Neural cell (in vitro differentiated cells): ENCODE measurements around the gene ZFP64. TPM values are rescaled to one million over a fixed set of nuclear protein-coding genes. Genes with fewer than 3 reads are reported as not detected.
A peak's percentile ranks its signal among the peaks of the same experiment; 100 is the strongest.

Experiments used
- H2AFZ ChIP-seq: fragments of 200-600, 300-800 bp; sonication (generic), shearing (Covaris generic); 2 replicates; pipeline ENCODE4 v1.6.0; 2014; ENCODE audit warnings: low read depth, mild to moderate bottlenecking, antibody characterized with exemption, low read length, moderate library complexity
- H3F3A ChIP-seq: fragments of 200-600 bp; shearing (Covaris generic); 2 replicates; pipeline ENCODE4 v1.6.1; 2016; ENCODE audit warnings: mild to moderate bottlenecking, moderate library complexity, mixed read lengths, antibody characterized with exemption, low read length; ENCODE audit not compliant: insufficient read depth, poor library complexity, severe bottlenecking
- H3K27ac ChIP-seq: fragments of 200-600, 300-800 bp; sonication (generic), shearing (Covaris generic); 2 replicates; pipeline ENCODE4 v1.5.1; 2014; ENCODE audit warnings: mild to moderate bottlenecking, low read length, moderate library complexity
- H3K27me3 ChIP-seq: fragments of 300-800, 200-600 bp; sonication (generic), shearing (Covaris generic); 2 replicates; pipeline ENCODE4 v1.6.0; 2014; ENCODE audit warnings: mild to moderate bottlenecking, low read depth, low read length, moderate library complexity; ENCODE audit not compliant: insufficient read depth
- H3K36me3 ChIP-seq: fragments of 300-800, 200-600 bp; sonication (generic), shearing (Covaris generic); 2 replicates; pipeline ENCODE4 v1.5.1; 2014; ENCODE audit warnings: mild to moderate bottlenecking, antibody characterized with exemption, low read length, moderate library complexity; ENCODE audit not compliant: insufficient read depth
- H3K4me2 ChIP-seq: fragments of 300-800, 200-600 bp; sonication (generic), shearing (Covaris generic); 2 replicates; pipeline ENCODE4 v1.6.0; 2014; ENCODE audit warnings: mild to moderate bottlenecking, low read length
- H3K4me3 ChIP-seq: fragments of 300-800, 200-600 bp; sonication (generic), shearing (Covaris generic); 2 replicates; pipeline ENCODE4 v1.5.1; 2014; ENCODE audit warnings: mild to moderate bottlenecking, low read length, moderate library complexity
- H3K79me2 ChIP-seq: fragments of 200-600 bp; shearing (Covaris generic); replicated peaks from 2 replicates; pipeline ENCODE4 v1.6.0; 2014; ENCODE audit warnings: mild to moderate bottlenecking, low read length, moderate library complexity; ENCODE audit not compliant: insufficient read depth
- H3K9ac ChIP-seq: fragments of 300-800, 200-600 bp; sonication (generic), shearing (Covaris generic); 2 replicates; pipeline ENCODE4 v1.6.1; 2016; ENCODE audit warnings: mild to moderate bottlenecking, low read length, mixed read lengths
- H3K9me2 ChIP-seq: fragments of 200-600 bp; shearing (Covaris generic); 2 replicates; pipeline ENCODE4 v1.6.1; 2016; ENCODE audit warnings: mild to moderate bottlenecking, low read length, mixed read lengths; ENCODE audit not compliant: insufficient read depth
- H3K9me3 ChIP-seq: fragments of 200-600, 300-800 bp; sonication (generic), shearing (Covaris generic); 2 replicates; pipeline ENCODE4 v1.6.1; 2016; ENCODE audit warnings: mild to moderate bottlenecking, mixed run types, low read length, moderate library complexity, mixed read lengths
- H4K20me1 ChIP-seq: fragments of 200-600 bp; shearing (Covaris generic); 2 replicates; pipeline ENCODE4 v1.6.1; 2016; ENCODE audit warnings: mild to moderate bottlenecking, mixed run types; ENCODE audit not compliant: insufficient read depth
- CTCF ChIP-seq: fragments of 450-650 bp; IDR thresholded peaks from 2 replicates; pipeline ENCODE4 v1.5.1; 2014; ENCODE audit warnings: antibody characterized with exemption, mild to moderate bottlenecking, moderate library complexity; ENCODE audit not compliant: poor library complexity, severe bottlenecking
- EP300 ChIP-seq: fragments of 450-650 bp; conservative IDR thresholded peaks from 2 replicates; pipeline ENCODE4 v1.6.1; 2014; ENCODE audit warnings: antibody characterized with exemption, mild to moderate bottlenecking, moderate library complexity; ENCODE audit not compliant: poor library complexity, severe bottlenecking
- EZH2 ChIP-seq: fragments of 200-600, 300-800 bp; shearing (Covaris generic), sonication (generic); IDR thresholded peaks from 2 replicates; pipeline ENCODE4 v1.6.1; 2014; ENCODE audit warnings: antibody characterized with exemption, low read length, borderline replicate concordance, mild to moderate bottlenecking; ENCODE audit not compliant: insufficient read depth, poor library complexity, severe bottlenecking
- MXI1 ChIP-seq: fragments of 450-650 bp; conservative IDR thresholded peaks from 2 replicates; pipeline ENCODE4 v1.6.1; 2014; ENCODE audit warnings: antibody characterized with exemption, mild to moderate bottlenecking; ENCODE audit not compliant: poor library complexity, severe bottlenecking
- POLR2AphosphoS5 ChIP-seq: IDR thresholded peaks from 2 replicates; pipeline ENCODE4 v1.6.1; 2012
- RAD21 ChIP-seq: fragments of 450-650 bp; conservative IDR thresholded peaks from 2 replicates; pipeline ENCODE4 v1.6.1; 2014; ENCODE audit warnings: antibody characterized with exemption, mild to moderate bottlenecking, moderate library complexity
- REST ChIP-seq: IDR thresholded peaks from 2 replicates; pipeline ENCODE4 v1.6.1; 2012; ENCODE audit warnings: borderline replicate concordance
- SMC3 ChIP-seq: fragments of 450-650 bp; conservative IDR thresholded peaks from 2 replicates; pipeline ENCODE4 v1.6.1; 2014; ENCODE audit warnings: antibody characterized with exemption, mild to moderate bottlenecking, moderate library complexity; ENCODE audit not compliant: poor library complexity
- TAF1 ChIP-seq: IDR thresholded peaks from 2 replicates; pipeline ENCODE4 v1.6.1; 2012; ENCODE audit warnings: low read depth
- polyA plus RNA-seq: library from polyadenylated mRNA; depleted of rRNA; stranded (reverse); fragments of >200 nt; gene quantifications from 2 replicates; pipeline ENCODE4 v1.2.3, GENCODE V29; 2014

Gene ZFP64
- polyA plus RNA-seq, 1 donor from 2014 or later: 4.7 TPM

DNA sequence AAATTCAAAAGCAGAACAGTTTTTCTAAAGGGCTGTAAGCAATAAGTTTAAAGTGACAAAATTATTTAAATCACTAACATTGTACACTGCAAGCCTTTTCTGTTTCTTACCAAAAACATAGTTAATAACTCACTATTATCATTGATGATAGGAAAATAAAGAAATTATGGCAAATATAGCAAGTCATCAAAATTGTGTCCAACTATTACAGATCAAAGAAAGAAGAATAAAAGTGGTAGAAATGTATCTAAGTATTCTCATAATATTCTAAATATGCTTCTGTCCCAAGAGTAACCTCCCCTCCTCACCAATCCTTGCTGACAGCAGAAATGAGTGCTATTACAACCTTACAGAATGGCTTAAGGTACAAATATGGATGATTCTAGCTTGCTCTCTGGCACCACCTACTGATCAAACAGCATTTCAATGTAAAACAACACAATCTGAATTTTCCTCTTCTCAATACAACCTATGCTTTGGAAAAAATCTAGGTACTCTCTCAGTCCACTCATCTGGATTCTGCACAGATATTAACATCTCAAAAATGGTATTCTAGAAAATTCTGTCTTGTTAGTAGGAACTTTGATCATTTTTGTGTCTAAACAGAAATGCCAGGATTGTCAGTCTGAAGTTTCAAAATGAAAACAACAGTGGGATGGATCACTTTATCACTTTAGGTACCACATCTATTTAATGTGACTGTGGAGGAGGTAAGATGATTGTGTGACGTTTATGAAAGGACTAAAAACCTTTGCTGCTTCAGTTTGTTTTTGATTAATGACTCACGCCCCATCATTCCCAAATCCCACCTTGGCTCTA lies 40.9 kb downstream of the ZFP64 start:
- no peaks in the 10 kb centered on the region for H4K20me1 ChIP-seq
- no peaks in the 10 kb centered on the region for H3K9me3 ChIP-seq
- H3K27ac ChIP-seq: no peak overlapping the region
- no peak overlapping the region for H3K4me2 ChIP-seq
- H3F3A ChIP-seq: no peaks in the 10 kb centered on the region
- no peak overlapping the region for H2AFZ ChIP-seq
- no peaks in the 10 kb centered on the region for H3K9me2 ChIP-seq
- H3K79me2 ChIP-seq: no peaks in the 10 kb centered on the region
- no peak overlapping the region for H3K4me3 ChIP-seq
- TF ChIP-seq TAF1 (no peak), RAD21 (peak; percentile 74), SMC3 (peak; percentile 78), CTCF (peak; percentile 85), EP300 (no peak)
- no peaks in the 10 kb centered on the region for H3K27me3 ChIP-seq
- no peaks in the 10 kb centered on the region for H3K36me3 ChIP-seq
- no peak overlapping the region for H3K9ac ChIP-seq

GRCh38 chr20:52145587-52145986 lies 46.0 kb downstream of the ZFP64 start:
- H4K20me1 ChIP-seq: no peaks in the 10 kb centered on the region
- H3K27ac ChIP-seq: no peak overlapping the region
- no peak overlapping the region for H3K4me3 ChIP-seq
- no peak overlapping the region for H3K9ac ChIP-seq
- TF ChIP-seq POLR2AphosphoS5 (no peak), EP300 (no peak), CTCF (no peak), MXI1 (no peak), RAD21 (no peak), TAF1 (no peak), SMC3 (no peak), REST (no peak), EZH2 (no peak)
- H3K4me2 ChIP-seq: no peak overlapping the region
- no peaks in the 10 kb centered on the region for H3F3A ChIP-seq
- H3K79me2 ChIP-seq: no peaks in the 10 kb centered on the region
- H3K27me3 ChIP-seq: no peaks in the 10 kb centered on the region
- H3K36me3 ChIP-seq: no peaks in the 10 kb centered on the region
- H3K9me3 ChIP-seq: no peaks in the 10 kb centered on the region
- no peaks in the 10 kb centered on the region for H3K9me2 ChIP-seq
- H2AFZ ChIP-seq: no peak overlapping the region
